Effector CD8-positive, alpha-beta T cell (primary cell): Measurements from ENCODE around the gene PET100.

ENCODE experiments used
- DNase-seq: peaks from one replicate; lab custom pipeline; 2025; lab: John Stamatoyannopoulos, UW

Gene PET100

DNA sequence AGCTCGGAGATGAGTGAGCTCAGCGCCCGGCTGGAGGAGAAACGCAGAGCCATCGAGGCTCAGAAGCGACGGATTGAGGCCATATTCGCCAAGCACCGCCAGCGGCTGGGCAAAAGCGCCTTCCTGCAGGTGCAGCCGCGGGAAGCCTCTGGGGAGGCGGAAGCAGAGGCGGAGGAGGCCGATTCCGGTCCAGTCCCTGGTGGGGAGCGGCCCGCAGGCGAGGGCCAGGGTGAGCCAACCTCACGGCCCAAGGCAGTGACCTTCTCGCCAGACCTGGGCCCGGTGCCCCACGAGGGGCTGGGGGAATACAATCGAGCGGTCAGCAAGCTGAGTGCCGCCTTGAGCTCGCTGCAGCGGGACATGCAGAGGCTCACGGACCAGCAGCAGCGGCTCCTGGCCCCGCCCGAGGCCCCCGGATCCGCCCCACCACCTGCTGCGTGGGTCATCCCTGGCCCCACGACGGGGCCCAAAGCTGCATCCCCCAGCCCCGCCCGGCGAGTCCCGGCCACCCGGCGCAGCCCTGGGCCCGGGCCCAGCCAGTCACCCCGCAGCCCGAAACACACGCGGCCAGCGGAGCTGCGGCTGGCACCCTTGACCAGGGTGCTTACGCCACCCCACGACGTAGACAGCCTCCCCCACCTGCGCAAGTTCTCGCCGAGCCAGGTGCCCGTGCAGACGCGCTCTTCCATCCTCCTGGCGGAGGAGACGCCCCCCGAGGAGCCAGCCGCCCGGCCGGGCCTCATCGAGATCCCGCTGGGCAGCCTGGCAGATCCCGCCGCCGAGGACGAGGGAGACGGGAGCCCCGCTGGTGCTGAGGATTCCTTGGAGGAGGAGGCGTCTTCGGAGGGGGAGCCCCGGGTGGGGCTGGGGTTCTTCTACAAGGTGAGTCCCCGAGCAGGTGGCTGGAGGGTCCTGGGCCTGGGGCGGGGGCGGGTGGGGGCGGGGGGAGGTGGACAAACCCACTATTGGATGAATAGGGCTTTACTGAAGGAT is 17.0 kb upstream of the PET100 start:
- DNase-seq = no peak

DNA sequence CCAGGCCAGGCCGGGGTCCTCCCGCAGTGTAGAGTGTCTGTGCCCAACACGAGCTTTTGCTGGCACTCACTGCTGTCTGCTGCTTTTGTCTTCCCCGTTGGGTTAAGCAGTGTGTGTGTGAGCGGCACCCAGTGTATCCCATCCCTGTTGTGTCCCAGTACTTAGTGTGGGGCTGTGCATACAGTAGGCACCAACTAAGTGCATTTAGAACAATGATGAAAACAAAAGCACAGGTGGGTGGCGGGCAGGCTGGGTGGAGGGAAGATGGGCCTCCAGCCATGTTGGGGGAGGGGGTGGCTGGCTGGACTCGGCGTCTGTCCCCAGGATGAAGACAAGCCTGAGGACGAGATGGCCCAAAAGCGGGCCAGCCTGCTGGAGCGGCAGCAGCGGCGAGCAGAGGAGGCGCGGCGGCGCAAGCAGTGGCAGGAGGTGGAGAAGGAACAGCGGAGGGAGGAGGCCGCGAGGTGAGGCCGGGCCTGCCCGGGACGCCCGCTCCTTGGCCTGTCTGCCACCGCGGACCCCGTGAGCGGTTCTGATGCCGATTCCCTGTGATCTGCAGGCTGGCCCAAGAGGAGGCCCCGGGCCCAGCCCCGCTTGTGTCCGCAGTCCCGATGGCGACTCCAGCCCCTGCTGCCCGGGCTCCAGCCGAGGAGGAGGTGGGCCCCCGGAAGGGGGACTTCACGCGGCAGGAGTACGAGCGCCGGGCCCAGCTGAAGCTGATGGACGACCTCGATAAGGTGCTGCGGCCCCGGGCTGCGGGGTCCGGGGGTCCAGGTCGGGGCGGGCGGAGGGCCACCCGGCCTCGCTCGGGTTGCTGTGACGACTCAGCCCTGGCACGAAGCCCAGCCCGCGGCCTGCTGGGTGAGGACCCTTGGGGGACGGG is 14.5 kb upstream of the PET100 start:
- no peak for DNase-seq

- no peak for DNase-seq
Observed at GRCh38 chr19:7617172-7617571, 12.4 kb upstream of the PET100 start.

GRCh38 chr19:7617735-7618134 is 11.9 kb upstream of the PET100 start:
- no peak for DNase-seq

DNA sequence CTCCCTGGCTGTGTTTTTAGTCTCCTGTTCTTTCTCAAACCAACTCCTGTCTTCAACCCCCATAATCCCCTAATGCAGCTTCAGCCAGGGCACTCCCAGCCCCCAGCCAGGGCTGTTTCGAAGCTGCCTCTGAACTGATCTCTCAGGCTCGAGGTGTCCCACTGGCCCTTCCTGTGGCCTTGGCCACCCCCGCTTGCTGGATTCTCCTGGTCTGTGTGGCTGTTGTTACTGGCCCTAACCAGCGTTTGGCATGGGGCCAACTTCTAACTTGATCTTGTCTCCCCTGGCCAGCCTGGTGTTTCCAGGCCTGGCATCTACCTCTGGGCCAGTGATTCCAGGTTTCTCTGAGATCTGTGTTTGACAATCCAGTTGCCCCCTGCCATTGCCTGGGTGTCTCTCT is 11.2 kb upstream of the PET100 start:
- DNase-seq = no peak

- DNase-seq = no peak
Observed at GRCh38 chr19:7618771-7619510, 10.7 kb upstream of the PET100 start.

DNA sequence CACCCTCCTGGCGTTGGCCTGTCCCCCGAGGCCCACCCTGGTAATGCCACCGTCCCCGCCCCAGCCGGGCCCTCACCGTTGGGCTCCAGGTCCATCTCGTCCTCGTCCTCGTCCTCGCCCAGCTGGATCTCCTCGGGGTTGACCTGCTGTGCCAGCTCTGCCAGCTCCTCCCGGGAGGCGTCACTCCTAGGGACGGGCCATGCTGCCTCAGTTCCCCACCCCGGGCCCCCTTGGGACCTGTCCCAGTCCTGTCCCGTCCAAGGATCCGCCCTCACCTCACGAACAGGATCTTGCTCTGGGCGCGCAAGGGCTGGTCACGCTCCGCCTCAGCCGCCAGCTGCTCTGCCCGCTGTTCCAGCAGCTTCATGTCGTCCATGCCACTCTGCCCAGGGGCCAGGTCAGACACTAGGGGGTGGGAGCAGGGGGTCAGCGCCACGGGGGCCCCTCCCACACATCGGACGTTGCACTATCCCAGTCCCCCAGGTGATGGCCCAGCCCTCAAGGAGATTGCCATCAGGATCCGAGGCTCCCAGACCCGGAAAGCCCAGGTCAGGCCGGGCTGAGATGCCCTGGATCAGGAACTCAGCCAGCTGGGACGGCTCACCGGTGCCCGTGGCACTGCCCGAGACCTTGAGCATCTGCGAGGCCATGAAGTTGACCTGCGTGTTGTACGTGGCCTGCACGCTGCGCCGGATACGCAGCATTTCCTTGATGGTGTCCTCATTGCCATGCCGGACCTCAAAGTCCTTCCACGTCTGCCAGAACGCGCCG is 9.7 kb upstream of the PET100 start:
- no peak for DNase-seq

GRCh38 chr19:7620442-7621412 is 8.9 kb upstream of the PET100 start:
- DNase-seq = no peak

GRCh38 chr19:7622933-7623685 is 6.5 kb upstream of the PET100 start:
- no peak for DNase-seq

DNA sequence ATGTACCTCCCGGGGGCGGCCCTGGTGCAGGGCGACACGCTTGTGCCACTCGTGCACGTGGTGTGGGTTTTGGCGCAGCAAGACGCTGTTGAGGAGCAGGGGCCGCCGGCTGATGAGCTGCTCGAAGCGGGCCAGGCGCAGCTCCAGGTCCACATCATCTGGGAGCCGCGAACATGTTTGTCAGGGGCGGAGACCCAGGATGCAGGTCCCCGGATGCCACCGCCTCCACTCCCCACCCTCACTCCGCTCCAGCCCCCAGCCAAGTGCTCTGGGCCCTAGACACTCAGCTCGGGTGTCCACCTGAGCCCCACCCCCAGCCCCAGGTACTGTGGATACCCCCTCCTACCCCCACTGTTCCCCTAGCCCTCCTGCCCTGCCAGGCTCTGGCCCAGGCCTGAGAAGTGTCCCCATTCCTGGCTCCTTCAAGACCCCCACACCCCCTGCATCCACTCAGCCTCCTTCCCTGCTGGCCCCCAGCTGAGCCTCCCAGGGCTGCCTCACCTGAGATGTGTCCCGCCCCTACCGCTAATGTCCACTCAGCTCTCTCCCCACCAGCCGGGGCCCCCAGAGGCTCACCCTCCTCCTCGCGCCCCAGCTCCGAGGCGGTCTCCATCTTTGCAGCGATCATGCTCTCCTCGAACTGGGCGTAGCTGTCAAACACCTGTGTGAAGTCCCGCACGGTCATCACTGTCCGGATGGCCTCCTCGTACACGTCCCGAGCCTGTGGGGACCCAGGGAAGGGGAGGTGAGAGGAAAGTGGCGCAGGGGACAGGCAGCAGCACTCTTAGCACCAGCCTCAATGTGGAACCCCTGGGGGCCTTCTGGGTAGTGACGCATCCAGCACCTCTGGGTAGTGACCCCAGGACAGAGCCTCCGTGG is 5.6 kb upstream of the PET100 start:
- DNase-seq = no peak

- DNase-seq = no peak
Observed at GRCh38 chr19:7624810-7625209, 4.8 kb upstream of the PET100 start.

DNA sequence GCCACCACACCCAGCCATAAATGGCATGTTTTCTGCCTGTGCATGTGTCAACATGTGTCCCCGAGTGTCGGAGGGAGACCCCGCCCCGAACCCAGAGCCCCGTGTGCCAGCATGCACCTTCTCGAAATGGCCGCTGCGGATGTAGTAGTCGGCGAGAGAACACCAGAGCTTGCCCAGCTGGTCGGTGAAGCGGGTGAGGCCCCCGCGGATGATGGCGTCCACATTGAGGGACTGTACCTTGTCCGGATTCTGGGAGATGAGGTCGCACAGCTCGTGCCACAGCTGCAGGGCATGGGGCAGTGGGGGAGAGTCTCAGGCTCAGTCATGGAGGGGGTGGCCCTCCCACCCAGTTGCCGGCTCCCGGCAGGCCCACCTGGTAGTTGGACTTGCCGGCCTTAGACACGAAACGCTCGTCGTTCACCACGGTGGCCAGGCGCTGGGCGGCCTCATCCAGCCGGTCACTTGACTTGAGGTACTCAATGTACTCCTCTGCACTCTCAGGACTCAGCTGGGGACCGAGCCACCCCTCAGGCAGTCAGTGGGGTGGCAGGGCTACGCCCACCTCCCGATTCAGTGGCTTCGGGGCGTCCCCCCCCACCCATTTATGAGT is 3.7 kb upstream of the PET100 start:
- no peak for DNase-seq

DNA sequence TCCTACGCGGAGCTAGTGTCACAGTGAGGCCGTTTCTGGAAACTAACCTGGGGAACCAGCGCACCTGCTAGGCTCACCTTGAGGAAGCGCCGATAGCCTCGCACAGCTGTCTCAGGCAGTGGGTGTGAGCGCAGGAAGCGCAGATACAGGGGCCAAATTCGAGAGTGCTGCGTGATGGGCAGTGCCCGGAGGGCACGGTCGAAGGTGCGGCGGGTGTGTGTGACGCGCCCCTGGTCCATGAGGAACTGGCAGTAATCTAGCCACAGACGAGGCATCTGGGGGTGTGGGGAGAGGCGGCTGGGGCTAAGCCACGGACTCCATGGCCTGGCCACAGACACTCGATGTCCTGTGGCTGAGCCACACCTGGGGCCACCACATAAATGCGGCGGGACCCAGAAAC is 2.4 kb upstream of the PET100 start:
- DNase-seq = no peak

DNA sequence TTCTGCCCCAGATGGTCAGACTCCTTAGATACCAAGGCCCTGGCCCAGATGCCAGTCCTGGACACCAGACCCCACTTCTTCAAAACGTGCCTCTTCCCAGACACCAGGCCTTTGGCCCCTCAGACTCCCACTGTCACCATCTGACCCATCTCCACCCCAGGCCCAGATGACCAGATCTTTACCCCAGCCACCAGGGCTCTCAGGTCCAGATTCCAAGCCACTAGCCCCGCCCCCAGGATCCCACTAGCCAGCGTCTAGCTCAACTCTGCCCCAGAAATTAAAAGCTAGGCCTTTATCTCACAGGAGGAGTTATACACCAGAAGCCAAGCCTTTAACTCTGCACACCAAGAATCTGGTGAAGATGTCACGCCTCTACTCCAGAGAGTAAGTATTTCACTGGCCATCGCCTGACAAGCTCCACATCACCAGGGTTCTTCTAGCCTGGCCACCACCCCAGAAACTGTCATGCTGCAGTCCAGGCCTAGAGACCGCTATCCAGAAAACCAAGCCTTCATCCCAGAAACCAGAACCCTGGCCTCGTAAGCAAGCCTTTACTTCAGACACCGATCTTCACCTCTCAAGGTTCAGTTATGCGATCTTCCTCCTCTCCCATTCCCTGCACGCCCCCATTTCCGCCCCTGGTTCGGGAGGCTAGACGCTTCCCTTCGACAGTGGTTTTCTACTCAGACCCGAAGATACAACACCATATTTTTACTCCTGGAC is 843 bp upstream of the PET100 start:
- no peak for DNase-seq

DNA sequence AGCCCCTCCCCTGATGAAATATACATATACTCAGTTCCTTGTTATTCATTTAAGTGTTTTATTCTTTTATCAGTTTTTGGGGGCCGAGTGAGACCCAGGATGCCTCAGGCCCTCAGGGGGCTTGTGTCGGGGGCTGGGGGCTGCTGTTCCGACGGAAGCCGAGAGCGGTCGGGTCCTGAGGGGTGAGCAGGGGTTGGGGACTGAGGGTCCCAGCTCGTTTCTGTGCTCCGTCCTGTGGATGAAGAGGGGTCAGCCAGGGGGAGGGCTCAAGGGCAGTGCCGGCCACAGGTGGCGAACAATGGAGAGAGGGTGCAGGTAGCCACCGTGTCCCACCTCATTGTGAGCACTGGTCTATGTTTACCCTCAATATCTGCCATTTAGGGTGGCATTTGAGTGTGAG is 2.0 kb downstream of the PET100 start:
- no peak for DNase-seq

DNA sequence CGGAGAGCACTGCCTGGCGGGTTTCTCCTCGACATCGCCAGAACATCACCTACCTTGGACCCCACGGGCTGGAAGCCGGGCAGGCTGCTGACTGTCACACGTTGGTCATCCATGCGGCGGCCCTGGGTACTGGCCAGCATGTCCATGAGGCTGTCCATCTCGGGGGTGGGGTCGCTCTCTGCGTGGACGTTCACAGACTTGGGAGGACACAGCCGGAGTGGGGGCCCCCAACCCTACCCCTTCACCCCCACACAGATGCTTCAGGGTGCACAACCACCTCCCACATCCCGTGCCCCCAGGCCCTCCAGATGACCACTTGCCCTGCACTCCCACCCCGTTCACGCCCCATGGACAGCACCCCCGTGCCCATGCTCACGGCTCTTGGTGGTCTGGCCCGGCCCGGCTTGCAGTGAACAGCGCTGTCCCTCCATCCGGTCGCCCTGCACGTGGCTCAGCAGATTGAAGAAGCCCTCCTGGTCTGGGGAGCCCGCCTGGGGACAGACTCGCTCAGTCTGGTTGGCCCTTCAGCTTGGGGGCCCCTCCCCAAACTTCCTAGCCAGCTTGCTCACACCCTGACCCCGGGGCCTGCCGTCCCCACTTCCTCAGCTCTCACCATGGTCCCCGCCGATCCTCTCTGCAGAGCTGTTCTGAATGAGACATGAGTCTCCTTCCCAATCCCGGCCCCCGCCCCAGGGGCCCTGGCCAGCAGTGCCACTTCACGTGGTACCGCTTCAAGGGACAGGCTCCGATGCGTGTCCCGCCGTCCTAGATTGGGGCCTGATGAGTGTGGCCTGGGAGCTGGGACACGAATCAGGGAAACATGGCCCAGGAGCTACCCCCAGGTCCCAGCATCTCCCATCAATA is 3.0 kb downstream of the PET100 start:
- DNase-seq = no peak
